Measurements from ENCODE around the gene FUBP1.
A peak's percentile ranks its signal among the peaks of the same experiment; 100 is the strongest.
"Not testable (repeated sequence)": the region's sequence is repeated elsewhere in the genome, so short reads cannot be mapped to it uniquely, and the experiment has no call there.

FUBP1 gene, protein sequence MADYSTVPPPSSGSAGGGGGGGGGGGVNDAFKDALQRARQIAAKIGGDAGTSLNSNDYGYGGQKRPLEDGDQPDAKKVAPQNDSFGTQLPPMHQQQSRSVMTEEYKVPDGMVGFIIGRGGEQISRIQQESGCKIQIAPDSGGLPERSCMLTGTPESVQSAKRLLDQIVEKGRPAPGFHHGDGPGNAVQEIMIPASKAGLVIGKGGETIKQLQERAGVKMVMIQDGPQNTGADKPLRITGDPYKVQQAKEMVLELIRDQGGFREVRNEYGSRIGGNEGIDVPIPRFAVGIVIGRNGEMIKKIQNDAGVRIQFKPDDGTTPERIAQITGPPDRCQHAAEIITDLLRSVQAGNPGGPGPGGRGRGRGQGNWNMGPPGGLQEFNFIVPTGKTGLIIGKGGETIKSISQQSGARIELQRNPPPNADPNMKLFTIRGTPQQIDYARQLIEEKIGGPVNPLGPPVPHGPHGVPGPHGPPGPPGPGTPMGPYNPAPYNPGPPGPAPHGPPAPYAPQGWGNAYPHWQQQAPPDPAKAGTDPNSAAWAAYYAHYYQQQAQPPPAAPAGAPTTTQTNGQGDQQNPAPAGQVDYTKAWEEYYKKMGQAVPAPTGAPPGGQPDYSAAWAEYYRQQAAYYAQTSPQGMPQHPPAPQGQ

DNA sequence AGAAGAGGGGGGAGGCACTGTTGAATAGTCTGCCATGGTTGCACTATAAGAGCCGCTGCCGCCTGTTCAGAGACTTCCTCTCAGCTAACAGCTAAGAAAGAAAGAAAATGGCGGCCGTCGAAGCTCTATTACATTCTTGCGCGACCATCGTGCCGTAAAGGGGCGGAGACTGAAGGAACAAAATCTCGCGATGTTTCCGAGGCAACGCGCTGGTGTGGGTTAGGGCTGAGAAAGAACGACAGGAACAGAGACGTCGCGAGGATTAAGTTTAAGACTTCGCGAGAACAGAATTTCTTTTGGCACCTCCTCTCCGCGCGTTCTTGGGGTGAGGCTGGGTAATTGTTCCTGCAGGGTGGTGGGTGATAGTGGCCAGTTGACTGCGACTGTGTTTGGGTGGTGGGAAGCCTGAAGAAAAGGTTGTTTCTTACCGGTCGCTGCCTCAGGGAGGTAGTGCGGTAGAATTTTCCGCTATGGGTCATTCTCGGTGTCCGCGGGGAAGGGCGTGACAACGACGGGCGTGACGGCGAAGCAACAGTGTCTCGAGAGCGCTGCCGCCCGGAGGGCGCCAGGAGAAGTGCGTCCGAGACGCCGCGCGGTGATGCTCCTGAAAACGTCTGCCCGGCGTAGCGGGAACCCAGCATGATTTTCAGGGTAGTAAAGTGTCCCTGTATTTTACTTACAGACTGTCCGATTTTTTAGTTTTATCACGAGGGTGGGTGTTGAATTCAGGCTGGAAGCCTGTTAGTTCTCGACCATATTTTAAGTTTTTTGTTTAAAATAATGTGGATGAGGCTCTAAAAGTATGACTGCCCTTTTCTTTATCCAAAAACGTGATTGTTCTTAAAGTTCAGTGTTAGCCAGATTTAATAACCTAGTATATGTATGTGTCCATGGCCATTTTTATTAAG, at the start of gene FUBP1:
Gene FUBP1 (minus strand): TSS at position 104 of the 908 bp plus-strand sequence. CDS start 68 bp downstream, at position 36.
- peak; percentile 98 for DNase-seq (ENCODE audit: low read depth)
- peak within 1 kb of the TSS; percentile 86 for H3K4me3 ChIP-seq (ENCODE audit: low read depth, low read length)

DNA sequence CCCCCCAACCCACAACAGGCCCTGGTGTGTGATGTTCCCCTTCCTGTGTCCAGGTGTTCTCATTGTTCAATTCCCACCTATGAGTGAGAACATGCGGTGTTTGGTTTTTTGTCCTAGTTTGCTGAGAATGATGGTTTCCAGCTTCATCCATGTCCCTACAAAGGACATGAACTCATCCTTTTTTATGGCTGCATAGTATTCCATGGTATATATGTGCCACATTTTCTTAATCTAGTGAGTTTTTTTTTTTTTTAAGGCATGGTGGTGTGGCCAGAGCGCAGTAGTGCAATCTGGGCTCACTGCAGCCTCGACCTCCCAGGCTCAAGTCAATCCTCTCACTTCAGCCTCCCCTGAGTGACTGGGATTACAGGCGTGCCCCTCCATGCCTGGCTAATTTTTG, 42.3 kb upstream of the FUBP1 start:
- H3K4me3 ChIP-seq (ENCODE audit: low read depth, low read length), result not testable (repeated sequence)

DNA sequence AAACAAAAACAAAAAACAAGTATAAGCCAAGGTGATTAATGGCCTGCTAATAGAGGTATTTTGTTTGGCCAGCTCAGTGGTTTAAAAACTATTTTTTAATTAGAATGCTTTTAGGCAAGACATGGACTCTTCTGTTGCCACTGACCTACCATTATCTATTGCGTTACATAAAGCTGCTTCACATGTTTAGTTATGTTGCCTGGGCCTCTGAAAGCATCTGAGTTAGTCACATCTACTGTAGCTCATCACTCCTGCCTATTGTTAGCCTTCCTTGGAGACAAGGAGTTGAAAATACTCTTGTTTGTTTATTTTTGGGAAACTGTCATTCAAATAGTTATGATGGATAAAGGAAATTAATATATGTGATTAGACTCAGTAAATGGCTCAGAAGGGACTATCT, 40.2 kb upstream of the FUBP1 start:
- no peak overlapping the region for H3K4me3 ChIP-seq (ENCODE audit: low read depth, low read length)
- no peak for DNase-seq (ENCODE audit: low read depth)

More for the DNA sequence above, 42.3 kb upstream of the FUBP1 start:
- DNase-seq (ENCODE audit: low read depth), result not testable (repeated sequence)

DNA sequence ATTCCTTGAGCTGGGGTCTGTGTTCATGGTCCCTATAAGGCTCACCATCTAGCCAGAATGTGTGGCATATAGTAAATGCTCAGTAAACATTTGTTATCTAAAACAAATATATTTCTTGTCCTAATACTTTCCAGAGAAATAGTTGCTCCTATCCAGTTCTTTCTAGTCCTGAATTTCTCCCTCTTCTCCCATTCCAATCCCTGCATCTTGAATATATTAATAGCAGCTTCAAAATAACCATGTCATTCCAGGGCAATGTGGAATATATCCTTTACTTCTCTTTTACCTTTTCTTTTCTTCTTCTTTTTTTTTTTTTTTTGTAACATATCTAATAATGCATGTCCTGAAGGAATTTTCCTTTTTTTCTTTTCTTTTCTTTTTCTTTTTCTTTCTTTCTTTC, 36.3 kb upstream of the FUBP1 start:
- no peak for DNase-seq (ENCODE audit: low read depth)
- no peak overlapping the region for H3K4me3 ChIP-seq (ENCODE audit: low read depth, low read length)

DNA sequence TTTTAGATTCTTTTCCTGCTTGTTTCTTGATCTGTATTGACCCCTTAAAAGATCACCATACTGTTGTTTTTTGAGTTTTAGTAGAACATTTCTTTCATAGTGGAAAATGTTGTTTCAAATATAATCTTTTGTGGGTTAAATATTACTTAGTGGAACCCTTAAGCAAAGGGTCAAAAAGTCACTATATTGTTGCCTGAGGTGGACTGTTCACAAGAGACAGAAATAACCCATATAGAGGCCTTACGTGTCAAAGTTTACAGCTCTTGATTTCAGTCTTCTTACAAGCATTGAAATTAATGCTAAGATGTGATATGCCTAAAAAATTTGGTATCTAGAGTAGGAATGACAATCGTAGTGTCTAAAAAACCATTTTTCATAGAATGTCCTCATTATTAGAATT, 32.2 kb upstream of the FUBP1 start:
- peak overlapping the region; percentile 55 for H3K4me3 ChIP-seq (ENCODE audit: low read depth, low read length)
- no peak for DNase-seq (ENCODE audit: low read depth)

DNA sequence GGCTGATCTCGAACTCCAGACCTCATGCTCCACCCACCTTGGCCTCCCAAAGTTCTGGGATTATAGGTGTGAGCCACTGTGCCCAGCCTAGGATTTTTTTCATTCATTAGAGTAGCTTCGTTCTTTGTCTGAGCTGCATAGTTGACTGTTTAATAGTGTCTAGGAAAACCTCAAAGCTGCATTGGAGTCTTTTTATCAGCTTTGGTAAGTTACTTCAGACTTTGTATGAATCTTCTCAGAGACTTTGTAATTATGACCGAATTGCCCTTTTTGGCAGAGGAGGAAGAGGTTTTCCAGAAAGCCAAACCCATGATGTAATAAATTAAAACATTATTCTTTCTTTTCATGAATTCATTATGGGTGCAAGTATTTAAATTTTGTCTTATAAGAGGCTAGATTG, 31.0 kb upstream of the FUBP1 start:
- no peak for DNase-seq (ENCODE audit: low read depth)
- peak overlapping the region; percentile 55 for H3K4me3 ChIP-seq (ENCODE audit: low read depth, low read length)

DNA sequence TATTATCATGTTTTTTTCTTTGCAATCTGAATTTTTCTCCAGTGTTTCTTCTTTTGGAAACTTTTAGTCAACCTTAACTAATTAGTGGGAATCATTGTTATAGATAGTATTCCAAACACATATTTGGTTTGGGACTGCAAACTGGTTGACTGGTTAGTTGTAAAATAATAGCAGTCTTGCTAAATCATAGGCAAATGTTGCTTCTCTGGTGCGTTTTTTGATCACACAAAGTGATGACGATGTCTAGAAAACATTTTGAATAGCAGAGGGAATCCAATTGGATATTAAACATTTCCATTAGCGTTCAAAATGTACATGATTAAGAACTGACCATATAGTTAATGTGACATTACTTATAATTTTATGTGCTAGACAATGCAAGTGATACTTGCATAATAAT, 30.4 kb upstream of the FUBP1 start:
- no peak for DNase-seq (ENCODE audit: low read depth)
- peak overlapping the region; percentile 55 for H3K4me3 ChIP-seq (ENCODE audit: low read depth, low read length)

DNA sequence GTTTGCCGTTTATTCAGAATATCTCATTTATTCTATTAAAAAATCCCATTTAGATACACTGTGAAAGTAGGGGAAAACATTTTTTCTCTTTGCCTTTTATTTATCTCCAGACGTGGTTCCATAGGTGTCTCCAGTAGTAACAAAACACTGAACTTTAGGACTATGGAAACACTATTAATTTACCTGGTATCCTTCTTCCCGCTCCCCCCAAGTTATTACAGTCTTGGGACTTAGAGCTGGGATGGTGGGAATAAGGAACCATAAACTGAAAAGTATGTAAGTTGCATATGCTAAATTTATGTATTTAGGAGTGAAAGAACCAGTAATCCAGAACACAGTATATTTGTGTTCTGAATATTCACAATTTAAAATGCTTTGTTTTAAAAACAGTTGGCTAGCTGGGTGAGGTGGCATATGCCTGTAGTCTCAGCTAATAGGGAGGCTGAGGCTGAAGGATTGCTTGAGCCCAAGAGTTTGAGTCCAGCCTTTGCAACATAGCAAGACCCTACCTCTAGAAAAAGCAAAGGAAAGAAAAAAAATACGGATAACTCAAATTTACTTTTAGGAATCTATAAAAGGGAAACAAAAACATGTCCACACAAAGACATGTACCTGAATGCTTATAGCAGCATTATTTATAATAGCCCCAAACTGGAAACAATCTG, 28.9 kb upstream of the FUBP1 start:
- no peak for DNase-seq (ENCODE audit: low read depth)
- peak overlapping the region; percentile 55 for H3K4me3 ChIP-seq (ENCODE audit: low read depth, low read length)

DNA sequence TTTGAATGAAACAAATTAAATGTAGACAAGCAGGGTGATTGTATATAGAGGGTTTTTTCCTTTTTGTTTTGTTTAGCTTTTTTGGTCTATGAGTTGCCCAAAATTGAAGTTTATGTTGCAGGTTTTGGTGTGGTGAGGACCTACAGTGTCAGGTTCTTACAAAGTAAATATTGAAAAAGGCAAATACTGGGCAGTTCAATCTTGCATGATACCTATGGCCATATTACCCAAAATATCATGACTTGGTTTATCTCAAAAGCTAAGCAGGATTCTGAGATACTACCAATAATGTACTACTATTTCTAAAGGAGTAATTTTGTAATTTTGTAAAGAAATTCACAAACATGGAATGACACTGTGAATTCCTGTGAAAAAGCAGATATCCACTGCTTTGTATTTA, 27.6 kb upstream of the FUBP1 start:
- peak overlapping the region; percentile 55 for H3K4me3 ChIP-seq (ENCODE audit: low read depth, low read length)
- DNase-seq (ENCODE audit: low read depth), result no peak

DNA sequence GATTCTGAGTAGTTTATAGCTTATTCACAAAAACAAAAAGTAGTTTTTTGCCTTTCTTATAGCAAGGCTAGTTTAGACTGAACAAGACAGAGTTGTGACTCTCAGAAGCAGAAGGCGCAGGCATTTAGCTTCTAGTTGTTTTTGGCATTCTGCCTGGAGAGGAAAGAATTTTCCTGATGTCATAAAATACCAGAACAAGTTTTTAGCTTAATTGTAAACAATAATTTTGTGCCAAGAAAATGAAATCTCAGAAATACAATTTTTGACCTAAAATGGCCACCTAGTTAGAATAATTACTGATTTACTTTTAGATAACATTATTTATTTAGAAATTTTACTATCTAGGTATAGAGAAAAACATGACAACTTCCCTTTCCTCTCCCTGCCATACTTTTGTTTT, 26.9 kb upstream of the FUBP1 start:
- peak; percentile 46 for DNase-seq (ENCODE audit: low read depth)
- peak overlapping the region; percentile 55 for H3K4me3 ChIP-seq (ENCODE audit: low read depth, low read length)

DNA sequence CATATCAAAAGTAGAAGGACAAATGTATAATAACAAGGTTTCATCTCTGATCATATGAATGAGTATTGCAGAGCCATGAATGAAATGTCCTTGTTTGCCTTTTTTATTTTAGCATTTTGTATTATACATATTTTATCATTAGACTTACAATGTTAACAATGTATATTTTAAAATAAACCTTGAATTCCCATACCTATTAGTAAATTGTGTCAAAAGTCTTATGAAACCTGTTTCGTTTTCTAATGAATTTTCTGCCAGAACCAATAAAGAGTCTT, 26.5 kb upstream of the FUBP1 start:
- DNase-seq (ENCODE audit: low read depth), result no peak
- peak overlapping the region; percentile 55 for H3K4me3 ChIP-seq (ENCODE audit: low read depth, low read length)

DNA sequence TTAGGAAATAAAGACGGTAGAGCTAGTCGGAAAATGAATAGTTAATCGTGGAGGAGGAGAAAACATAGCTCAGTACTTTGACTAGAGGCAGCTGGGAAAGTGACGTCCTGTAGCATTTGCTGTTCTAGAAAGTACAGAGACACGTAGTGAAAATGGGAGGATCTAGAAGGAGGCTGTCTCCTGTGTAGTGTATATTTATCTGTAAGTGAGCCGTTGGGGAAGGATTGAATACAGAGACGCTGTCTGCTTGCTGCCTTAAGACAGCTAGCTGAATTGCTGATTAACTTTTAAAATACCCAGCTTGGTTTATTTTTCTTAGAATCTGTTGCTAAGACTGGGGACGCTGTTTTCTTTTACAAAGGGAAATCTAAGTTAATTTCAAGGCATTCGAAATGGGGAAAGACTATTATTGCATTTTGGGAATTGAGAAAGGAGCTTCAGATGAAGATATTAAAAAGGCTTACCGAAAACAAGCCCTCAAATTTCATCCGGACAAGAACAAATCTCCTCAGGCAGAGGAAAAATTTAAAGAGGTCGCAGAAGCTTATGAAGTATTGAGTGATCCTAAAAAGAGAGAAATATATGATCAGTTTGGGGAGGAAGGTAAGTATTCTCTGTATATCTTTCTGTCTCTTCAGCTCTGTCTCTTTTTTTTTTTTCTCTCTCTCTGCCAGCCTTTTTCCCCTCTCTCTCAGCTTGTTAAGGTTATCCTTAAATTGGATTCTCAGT, 26.0 kb upstream of the FUBP1 start, which contains the start of gene DNAJB4:
Gene DNAJB4 (plus strand): TSS at position 221 of the 729 bp plus-strand sequence. CDS start 172 bp downstream, at position 393.
- H3K4me3 ChIP-seq (ENCODE audit: low read depth, low read length), result peak within 1 kb of the TSS; percentile 55
- peak; percentile 95 for DNase-seq (ENCODE audit: low read depth)

DNA sequence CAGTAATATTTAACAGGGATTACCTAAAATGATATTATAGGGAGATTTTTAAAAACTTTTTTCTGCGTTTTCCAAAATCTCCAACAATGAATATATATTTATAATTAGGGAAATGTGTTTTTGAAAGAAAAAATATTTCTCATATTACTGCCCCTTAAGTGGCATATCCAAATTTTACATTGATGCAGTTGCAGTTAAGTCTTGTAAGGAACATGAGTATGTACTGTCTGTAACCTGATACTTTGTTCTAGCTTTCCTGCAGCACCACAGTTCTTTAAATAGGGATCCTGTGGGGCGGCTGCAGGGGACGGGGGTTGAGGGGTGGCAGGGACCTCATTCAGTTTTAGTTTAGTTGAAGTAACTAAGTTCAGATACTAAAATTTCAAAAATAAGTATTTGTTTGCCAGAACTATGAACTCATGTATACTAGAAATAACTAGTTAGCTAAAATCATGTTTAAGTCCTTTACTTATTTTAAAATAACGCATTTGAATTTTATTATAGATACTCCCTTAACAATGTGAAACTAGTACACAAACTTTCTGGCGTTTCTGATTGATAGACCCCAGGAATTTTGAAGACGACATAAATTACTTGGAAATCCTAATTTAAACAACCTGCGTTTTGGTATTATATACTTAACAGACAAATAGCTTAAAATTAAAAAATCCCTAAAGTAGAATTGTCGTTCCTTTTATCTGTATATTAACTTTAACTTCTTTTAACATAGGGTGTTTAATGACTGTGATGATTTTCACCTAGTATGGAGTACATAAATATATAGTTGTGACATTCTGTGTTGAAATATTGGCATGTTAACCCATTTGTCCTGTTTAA, 25.2 kb upstream of the FUBP1 start:
- peak overlapping the region; percentile 55 for H3K4me3 ChIP-seq (ENCODE audit: low read depth, low read length)
- DNase-seq (ENCODE audit: low read depth), result peak; percentile 60

DNA sequence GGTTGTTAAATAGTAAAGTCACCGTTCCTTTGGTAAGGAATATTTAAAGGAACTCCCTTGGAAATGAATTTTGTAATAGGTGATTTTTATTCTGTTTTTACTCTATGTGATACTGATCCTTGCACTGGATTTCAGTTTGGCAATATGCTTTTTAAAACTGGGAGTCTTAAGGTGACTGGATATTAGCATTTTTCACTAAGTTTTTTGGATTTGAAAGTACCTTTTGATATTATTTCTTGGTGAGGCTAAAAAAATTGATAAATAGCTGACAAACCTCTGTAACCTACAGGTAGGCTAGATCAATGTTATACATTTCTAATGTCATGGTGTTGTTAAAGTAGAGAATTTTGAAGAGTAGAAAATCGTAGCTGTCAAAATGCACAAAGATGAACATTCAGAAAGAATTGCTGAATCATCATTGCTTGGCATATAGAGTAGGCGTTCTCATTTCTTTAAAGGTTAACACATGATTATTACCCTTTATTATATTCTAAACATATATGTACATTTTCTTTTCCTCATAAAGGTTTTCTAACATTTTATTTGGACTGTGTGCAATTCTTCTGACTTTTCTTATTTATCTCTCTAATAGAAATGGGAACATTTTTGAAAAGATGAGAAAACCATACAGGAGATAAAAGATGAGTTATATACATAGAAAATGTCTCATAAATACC, 24.3 kb upstream of the FUBP1 start:
- H3K4me3 ChIP-seq (ENCODE audit: low read depth, low read length), result peak overlapping the region; percentile 55
- DNase-seq (ENCODE audit: low read depth), result no peak

DNA sequence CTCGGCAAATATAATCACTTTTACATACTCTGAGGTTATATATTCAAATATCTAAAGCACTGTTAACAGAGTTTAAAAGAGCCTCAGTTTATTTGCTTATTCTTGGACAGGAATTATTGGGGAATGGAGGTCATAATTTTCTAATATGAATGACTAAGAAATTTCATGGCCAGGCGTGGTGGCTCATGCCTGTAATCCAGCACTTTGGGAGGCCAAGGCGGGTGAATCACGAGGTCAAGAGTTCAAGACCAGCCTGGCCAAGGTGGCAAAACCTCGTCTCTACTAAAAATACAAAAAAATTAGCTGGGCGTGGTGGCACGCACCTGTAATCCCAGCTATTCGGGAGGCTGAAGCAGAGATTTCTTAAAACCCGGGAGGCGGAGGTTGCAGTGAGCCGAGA, 21.7 kb upstream of the FUBP1 start:
- DNase-seq (ENCODE audit: low read depth); H3K4me3 ChIP-seq (ENCODE audit: low read depth, low read length): not testable (repeated sequence)

DNA sequence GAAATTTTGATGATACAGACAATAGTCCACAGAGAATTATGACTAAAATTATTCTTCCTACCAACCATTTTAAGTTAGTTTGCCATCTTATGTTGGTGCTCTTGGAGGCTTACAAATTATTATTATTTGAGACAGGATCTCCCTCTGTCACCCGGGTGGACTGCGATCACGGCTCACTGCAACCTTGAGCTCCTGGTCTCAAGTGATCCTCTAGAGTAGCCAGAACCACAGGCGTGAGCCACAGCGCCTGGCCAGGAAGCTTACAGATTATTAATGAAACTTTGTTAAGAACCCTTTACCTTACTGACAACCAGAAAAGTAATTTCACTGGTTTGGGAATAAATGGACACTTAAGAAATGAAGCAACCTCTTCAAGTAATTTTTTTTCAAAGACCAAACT, 17.9 kb upstream of the FUBP1 start:
- DNase-seq (ENCODE audit: low read depth), result no peak
- H3K4me3 ChIP-seq (ENCODE audit: low read depth, low read length), result no peak overlapping the region

DNA sequence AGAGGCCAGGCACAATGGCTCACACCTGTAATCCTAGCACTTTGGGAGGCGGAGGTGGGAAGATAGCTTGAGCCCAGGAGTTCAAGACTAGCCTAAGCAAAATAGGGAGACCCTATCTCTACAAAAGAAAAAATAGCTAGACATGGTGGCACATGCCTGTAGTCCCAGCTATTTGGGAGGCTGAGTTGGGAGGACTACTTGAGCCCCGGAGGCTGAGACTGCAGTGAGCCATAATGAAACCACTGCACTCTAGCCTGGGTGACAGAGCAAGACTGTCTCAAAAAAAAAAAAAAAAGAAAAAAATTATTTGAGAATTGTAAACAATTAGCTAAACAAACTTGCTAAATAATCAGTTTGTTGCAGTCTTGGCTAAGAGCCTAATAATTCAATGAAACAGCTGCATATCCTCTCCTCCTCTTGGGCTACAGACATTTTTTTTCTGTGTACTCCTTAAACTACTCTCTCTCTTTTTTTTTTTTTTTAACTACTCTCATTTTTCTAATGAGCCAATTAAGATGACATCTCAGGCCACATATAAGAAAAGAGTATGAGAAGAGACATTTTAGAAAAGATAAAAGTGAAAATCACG, 15.3 kb upstream of the FUBP1 start:
- no peak for DNase-seq (ENCODE audit: low read depth)
- H3K4me3 ChIP-seq (ENCODE audit: low read depth, low read length), result no peak overlapping the region

Data from skeletal muscle cell (primary cell).